Raji (cell line): ENCODE measurements around the gene PAFAH1B1.

Source experiments
- POLR2A ChIP-seq: IDR thresholded peaks from 2 replicates; pipeline ENCODE4 v1.6.1; 2011; ENCODE audit warnings: low read depth, low read length, control low read depth; ENCODE audit not compliant: insufficient read depth

Gene PAFAH1B1

DNA sequence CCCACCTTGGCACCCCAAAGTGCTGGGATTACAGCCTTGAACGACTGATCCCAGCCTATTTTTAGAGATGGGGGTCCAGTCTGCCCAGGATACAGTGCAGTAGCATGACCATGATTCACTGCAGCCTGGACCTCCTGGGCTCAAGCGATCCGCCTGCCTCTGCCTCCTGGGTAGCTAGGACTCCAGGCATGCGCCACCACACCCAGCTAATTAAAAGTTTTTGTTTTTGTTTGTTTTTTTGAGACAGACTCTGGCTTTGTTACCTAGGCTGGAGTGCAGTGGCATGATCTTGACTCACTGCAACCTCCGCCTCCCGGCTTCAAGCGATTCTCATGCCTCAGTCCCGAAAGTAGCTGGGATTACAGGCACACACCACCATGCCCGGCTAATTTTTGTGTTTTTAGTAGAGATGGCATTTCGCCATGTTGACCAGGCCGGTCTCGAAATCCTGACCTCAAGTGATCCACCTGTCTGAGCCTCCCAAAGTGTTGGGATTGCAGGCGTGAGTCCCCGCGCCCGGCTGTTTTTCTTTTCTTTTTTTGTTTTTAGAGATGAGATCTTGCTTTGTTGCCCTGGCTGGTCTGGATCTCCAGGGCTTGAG, 2.3 kb upstream of the PAFAH1B1 start:
- TF ChIP-seq POLR2A = no peak

DNA sequence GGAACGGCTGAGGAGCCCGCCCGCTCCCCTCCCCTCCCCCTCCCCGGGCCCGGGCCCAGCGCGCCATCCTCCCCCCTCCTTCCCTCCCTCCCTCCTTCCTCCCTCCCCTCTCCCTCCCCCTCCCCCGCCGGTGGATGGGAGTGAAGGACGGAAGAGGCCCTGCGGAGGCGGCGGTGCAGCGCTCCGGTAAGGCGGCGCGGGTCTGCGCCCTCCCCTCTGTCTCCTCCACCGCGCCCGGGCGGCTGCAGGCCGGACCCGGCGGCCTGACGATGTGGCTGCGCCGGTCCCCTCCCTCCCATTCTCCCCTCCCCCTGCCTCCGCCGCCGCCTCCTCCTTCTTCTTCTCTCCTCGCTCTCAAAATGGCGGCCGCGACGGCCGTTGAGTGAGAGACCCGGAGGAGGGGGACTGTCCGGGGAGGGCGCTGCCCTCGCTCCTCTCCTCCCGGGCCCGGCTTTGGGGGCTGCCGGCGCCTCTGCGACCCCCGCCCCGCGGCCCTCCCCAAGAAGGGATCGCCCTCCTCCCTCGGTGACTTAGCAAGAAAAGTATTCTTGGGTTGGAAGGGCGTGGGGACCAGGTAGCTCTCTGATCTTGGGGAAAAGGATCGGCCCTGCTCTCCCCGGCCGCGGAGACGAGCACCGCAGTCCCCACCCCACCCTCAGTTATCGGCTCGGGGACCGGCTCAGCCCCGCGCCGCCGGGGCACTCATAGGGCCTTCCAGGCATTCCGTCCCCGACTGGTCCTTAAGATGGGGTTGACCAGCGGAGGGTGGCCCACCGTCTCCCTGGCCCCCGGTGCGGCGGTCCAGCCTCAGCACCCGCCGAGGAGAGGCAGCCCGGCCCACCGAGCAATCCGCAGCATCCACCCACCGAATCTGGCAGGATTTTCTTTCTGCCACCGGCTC, 617 bp downstream of the PAFAH1B1 start:
- TF ChIP-seq POLR2A = no peak

DNA sequence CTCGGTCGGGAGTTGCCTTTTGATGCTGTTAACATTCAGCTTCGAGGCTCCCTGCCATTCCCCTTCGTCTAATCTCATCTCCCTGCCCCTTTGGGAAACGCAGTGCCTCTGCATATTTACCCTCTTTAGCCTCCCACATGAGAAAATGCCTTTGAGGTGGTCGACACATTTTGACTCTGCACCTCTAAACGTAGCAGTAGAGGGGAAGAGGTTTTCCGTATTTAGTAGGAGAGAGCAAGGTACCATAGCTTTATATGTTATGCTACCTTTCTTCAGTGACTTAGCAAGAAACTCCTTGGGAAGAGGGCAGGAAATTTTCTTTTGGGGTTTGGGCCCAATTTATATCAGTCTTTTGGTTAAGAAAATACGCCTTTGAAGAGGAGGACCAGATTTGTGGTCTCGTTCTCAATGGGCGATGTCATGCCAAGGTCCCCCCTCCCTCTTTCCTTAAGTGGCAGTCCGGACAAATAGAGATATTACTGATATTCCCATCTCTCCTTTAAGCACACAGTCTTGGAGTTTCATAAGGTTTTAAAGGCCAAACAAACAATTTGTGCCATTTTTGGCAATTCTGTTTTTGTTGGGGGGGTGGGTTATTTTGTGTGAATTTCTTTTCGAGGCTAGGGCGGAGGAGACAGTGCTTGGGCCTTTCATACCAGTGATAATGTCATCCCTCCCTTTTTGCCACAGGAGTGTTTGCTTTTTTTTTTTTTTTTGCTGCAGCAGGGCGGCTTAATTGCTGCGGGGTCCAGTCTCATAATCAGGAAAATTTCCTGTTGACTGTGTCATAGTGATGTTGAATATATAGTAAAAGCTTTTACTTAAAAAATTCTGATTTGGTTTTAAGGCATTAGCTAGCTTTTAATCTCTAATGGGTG, 1.5 kb downstream of the PAFAH1B1 start:
- no peak for TF ChIP-seq POLR2A

DNA sequence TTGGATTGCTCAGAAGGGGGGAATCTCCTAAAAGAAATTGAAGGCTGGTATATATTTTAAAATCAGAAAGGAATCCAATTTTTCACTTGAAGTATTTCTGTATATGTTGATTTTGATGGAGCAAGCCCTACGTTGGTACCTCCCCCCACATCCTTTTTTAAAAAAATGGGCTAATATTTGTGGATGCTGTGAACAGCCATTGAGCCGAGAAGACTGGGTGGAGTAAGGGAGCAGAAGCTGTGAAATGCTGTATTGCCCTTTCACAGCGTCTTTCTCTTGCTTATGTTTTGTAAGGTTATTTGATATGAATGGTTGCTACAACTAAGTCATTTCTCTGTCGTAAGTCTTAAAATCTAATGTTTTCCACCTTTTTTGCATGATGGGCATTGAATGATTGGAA, 2.3 kb downstream of the PAFAH1B1 start:
- no peak for TF ChIP-seq POLR2A

DNA sequence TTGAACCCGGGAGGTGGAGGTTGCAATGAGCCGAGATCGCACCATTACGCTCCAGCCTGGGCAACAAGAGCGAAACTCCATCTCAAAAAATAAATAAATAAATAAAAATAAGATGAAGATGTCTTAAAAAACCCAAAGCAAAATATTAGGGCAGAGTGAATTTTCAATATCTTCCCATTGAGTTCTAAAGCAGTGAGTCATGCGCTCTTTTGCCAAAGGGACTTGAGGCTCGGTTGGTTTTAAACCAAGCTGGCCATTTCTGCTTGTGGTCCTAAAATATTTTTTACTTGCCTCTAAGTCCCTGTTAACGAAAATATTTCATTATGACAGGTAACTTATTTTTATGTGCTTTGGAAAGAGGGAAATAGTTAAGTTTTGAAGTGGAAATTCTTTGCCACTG, 4.7 kb downstream of the PAFAH1B1 start:
- no peak for TF ChIP-seq POLR2A

DNA sequence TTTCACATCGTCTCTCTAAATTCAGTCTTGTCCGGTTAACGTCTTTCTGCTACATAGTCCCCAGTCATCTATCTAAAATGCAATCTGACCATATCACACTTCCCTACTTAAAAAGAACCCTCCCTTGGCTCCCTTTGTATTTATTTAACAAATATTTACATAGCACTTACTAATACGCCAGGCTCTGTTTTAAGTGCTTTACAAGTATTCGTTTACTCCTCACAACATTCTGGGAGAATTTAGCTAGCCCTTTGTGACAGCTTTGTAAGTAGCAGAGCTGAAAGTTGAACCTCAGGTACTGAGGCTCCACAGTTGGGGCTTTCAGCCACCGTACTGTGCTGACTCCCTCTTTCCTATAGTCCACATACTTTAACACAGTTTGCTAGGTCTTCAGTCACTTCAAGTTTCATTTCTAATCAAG, 9.2 kb downstream of the PAFAH1B1 start:
- no peak for TF ChIP-seq POLR2A

DNA sequence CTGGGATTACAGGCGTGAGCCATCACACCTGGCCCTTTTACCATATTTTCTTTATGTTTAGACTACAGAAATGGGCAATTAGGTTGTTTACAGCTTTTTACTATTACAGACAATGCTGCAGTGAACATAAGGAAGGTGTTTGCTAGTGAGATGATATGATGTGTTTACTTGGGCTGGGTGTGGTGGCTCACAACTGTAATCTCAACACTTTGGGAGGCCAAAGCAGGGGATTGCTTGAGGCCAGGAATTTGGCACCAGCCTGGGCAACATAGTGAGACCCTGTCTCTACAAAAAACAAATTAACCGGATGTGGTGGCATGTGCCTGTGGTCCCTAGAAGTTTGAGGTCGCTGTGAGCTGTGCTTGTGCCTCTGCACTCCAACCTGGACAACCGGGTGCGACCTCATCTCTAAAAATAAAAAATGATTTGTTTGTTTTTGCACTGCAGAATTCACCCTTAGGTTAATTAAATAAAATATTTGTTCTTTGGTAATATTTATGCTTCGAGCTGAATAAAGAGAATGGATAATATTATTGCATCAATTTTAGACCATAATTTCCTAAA, 15.0 kb downstream of the PAFAH1B1 start:
- no peak for TF ChIP-seq POLR2A

DNA sequence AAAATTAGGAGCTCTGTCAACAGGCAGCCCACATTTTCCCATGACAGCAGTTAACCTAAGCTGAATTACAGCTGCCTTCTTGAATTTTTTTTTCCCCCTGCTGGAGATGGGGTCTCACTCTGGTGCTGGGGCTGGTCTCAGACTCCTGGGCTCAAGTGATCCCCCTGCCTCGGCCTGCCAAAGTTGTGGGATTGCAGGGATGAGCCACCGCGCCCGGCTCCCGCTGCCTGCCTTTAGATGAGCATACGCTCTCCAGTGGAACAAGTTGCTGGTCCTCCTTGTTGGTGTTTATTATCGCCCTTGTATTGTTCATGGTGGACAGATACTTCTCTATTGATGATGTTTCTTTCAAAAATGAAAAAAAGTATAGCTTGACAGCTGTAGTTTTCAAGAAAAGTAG, 15.6 kb downstream of the PAFAH1B1 start:
- no peak for TF ChIP-seq POLR2A

DNA sequence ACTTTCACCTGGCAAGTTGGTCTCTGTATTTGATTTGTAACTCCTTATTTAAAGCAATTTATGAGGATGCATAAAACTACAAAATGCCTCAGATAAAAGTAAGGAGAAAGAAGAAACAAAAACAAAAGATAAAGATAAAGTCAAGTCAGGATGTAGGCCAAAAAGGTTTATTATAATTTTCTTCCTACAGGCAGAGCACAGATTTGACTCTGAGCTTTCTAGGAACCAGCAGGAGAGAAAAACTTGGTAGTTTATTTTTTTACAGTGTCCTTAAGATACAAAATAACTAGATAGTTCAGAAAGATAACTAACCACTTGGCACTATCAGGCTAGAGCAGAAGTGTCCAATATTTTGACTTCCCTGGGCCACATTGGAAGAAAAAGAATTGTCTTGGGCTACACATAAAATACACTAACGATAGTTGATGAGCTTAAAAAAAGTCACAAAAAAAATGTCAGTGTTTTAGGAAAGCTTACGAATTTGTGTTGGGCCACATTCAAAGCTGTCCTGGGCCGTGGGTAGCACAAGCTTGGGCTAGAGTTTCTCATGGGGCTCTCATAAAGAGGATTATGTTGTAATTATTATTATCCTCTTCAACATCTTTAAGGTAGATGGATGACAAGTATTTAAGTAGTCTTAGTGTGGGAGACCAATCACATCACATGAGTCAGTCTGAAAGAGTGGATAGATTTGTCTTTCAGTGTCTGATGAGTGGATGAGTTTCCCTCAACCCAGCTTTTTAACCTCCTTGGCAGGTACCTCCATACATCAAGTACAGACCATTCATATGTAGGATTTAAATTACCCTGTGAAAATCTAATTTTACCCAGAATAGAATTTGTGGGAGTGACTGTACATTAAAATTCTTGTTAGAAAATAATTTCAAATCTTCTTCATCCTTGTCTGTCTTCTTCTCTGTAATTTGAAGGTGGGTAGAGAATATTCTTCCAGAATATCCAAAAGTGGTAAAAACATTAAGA, 17.0 kb downstream of the PAFAH1B1 start:
- TF ChIP-seq POLR2A = no peak

DNA sequence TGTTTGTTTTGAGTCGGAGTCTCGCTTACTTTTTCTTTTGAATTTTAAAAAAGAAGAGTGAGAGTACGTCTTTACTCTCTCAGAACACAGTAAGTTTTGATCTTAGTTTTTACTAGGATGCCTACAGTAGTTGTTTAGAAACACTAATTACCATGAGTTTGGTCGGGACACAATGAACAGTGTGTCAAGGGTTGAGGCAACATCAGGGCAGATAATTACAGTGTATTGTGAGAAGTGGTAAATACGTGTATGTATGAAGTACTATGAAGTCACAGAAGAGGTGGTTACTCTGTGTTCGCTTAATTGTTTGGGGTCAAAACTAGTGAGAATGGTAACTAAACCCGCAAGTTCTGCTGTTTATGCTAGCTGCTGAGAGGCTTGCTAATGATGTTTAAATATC, 18.2 kb downstream of the PAFAH1B1 start:
- TF ChIP-seq POLR2A = no peak

DNA sequence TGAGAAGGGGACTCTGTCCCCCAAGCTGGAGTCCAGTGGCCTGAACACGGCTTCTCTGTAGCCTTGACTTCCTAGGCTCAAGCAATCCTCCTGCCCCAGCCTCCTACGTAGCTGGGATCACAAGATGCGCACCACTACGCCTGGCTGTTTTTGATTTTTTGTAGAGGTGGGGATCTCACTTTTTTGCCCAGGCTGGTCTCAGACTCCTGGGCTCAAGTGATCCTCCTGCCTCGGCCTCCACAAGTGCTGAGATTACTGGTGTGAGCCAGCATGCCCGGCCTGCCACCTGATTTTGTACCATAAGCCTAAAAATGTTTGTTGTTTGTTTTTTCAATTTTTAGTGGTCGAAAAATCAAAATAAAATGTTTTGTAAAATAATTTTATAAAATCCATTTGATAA, 19.2 kb downstream of the PAFAH1B1 start:
- TF ChIP-seq POLR2A = no peak

DNA sequence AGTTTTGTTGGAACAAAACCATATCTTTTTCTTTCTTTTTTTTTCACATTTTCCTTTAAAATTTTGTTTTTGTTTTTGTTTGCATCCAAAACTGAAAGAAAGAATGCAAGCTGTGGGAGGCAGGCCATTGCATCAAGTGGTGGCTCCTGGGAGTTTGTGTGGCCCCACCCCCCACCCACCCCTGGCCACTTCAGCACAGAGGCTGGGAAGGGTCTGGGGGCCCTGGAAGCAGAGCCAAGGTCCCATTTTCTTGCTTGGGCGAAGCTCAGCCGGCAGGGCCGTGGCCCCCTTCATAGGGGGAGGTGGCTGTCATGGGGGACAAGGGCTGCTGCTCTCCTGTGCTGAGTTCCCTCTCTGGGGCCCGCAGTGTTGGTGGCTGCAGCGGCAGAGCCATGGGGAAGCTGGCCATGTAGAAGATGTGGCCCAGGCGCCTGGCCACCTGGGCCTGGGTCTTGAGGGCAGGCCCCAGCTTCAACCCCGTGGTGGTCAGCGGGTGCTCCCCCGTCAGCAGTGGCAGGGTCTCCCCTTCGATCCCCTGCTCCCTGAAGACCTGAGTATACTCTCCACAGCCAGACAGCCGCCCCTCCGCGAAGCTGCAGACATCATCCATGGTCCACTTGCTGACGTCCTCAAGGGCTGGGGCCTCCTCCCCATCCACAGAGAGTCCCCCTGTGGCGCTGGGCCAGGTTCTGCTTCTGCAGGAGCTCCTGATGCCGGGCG, 19.8 kb downstream of the PAFAH1B1 start:
- TF ChIP-seq POLR2A = no peak

DNA sequence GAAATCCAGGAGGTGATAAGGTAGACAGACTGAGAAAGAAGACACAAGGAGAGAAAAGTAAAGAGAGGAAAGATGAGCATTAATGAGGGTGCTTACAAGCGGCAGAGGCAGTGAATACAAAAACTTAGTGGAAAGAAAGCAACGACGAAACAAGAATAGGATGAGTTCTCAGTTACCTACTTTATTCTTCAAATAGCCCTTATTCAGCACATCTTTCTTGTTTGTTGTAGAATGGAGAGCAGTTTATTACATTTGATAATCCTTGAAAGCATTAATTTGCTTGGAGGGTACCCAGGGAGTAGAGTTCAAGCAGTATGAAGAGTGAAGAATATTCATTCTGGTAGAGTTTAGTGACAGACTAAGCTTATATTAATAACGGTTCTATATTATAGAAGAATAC, 22.4 kb downstream of the PAFAH1B1 start:
- TF ChIP-seq POLR2A = no peak
